GM06990 (cell line): ENCODE measurements around the gene OTX1.
"Not testable (repeated sequence)": the region's sequence is repeated elsewhere in the genome, so short reads cannot be mapped to it uniquely, and the experiment has no call there.

Experiments
- DNase-seq: peaks from one replicate; pipeline ENCODE4 v3.0.0-alpha.2; 2011; ENCODE audit not compliant: insufficient read length; ENCODE audit errors: extremely low read depth
- H3K27me3 ChIP-seq: replicated peaks from 2 replicates; pipeline ENCODE4 v1.6.0; 2011; ENCODE audit warnings: low read length; ENCODE audit not compliant: control insufficient read depth, insufficient read depth
- H3K36me3 ChIP-seq: 2 replicates; pipeline ENCODE4 v1.5.1; 2011; ENCODE audit warnings: low read length; ENCODE audit not compliant: control insufficient read depth, insufficient read depth
- H3K4me3 ChIP-seq: replicated peaks from 2 replicates; pipeline ENCODE4 v1.5.1; 2011; ENCODE audit warnings: low read depth, mild to moderate bottlenecking, control low read depth, low read length
- TF ChIP-seq, protein P1 (sequence below): IDR thresholded peaks from 2 replicates; pipeline ENCODE4 v1.5.1; 2011; ENCODE audit warnings: low read length, control low read depth, mild to moderate bottlenecking, inconsistent platforms; ENCODE audit not compliant: insufficient read depth, poor library complexity, severe bottlenecking

The OTX1 gene

DNA sequence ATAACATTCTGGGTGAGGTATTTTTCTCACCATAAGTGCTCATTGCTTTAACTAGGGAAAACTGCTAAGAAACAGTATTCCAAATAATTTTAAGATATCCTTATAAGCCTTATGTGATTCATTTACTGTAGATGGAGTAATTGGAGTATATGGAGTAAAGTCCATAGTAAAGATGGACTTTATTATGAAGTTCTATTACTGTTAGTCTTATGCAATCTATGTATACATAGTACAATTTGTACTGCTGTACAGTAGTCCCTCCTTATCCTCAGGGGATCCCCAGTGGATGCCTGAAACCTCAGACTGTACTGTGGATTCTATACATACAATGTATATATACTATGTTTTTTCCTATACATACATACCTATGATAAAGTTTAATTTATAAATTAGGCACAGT lies 41.1 kb upstream of the OTX1 start:
- TF ChIP-seq, protein P1, sequence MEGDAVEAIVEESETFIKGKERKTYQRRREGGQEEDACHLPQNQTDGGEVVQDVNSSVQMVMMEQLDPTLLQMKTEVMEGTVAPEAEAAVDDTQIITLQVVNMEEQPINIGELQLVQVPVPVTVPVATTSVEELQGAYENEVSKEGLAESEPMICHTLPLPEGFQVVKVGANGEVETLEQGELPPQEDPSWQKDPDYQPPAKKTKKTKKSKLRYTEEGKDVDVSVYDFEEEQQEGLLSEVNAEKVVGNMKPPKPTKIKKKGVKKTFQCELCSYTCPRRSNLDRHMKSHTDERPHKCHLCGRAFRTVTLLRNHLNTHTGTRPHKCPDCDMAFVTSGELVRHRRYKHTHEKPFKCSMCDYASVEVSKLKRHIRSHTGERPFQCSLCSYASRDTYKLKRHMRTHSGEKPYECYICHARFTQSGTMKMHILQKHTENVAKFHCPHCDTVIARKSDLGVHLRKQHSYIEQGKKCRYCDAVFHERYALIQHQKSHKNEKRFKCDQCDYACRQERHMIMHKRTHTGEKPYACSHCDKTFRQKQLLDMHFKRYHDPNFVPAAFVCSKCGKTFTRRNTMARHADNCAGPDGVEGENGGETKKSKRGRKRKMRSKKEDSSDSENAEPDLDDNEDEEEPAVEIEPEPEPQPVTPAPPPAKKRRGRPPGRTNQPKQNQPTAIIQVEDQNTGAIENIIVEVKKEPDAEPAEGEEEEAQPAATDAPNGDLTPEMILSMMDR: no peak
- Histone ChIP-seq H3K36me3 (no peaks in the 10 kb centered on the region), H3K27me3 (no peaks in the 10 kb centered on the region), H3K4me3 (no peak overlapping the region)
- no peak for DNase-seq

DNA sequence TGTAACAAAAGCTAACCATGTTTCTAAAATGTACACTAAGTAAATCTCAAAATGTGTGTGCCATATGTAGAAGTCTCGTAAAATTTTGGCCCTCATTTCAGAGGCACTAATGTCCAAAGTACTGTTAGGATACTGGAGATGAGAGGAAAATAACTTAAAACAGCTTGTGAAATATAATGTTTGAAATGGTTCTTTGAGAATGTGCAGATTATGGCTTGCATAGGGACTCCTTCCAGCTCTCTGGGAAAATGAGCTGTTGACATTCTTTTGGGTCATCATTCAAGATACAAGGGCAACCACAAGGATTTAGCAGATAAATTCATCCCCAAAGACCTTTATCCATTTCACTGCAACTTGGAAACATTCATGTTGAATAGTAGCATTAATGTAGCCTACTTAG lies 38.1 kb upstream of the OTX1 start:
- TF ChIP-seq, protein P1: no peak
- no peak overlapping the region for H3K4me3 ChIP-seq
- no peaks in the 10 kb centered on the region for H3K27me3 ChIP-seq
- H3K36me3 ChIP-seq: no peaks in the 10 kb centered on the region
- no peak for DNase-seq

DNA sequence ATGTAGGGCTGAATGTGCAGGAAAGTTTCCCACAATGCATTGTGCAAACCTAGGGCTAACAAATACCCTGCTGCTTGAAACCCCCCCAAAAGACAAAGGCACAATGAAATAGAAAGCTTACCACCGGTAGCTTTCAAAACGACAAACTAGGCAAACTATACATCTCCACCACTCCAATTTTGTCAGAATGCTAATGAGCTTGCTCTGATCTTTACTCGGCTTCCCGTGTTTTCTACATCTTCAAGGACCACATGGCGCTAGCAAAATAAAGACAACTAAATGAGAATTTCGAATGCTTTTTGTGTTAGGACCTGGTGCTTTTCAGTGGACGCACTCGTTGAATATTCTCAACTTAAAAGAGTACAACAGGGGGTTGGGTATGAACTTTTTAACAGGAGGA lies 37.2 kb upstream of the OTX1 start:
- TF ChIP-seq, protein P1: no peak
- Histone ChIP-seq H3K27me3 (no peaks in the 10 kb centered on the region), H3K36me3 (no peaks in the 10 kb centered on the region), H3K4me3 (no peak overlapping the region)
- no peak for DNase-seq

DNA sequence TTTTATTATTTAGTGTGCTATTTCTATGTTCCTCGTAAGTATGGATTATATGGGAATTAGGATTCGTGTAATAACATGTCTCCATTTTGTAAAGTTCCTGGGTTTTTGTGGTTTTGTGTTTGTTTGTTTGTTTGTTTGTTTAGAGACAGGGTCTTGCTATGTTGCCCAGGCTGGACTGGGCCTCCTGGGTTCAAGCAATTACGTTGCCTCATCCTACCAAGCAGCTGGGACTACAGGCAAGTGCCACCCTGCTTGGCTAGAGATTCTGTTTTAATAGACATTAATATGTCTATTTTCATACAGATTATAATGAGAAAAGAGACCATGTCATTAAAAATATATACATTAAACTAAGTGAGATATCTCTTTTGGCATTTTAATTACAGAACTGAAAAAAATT lies 35.2 kb upstream of the OTX1 start:
- no peaks in the 10 kb centered on the region for H3K36me3 ChIP-seq
- no peaks in the 10 kb centered on the region for H3K27me3 ChIP-seq
- H3K4me3 ChIP-seq: no peak overlapping the region
- DNase-seq: no peak
- TF ChIP-seq, protein P1: no peak

DNA sequence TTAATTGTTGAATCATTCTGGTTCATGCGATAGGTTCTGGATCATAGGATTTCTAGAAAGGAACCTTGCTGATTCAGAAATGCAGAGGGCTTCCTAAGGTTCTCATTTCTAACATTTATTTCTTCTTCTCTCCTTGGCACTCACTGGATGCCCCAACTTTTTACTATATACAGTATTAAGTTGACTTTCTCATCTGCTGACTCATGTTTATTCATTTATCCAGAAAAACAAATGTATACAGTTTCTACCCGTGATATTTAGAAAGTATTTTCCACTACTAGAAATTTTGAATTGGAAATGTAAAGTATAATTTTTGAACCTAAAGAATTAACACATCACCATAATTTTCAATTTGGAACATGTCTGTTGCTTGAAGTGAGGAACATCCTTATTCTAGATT lies 32.2 kb upstream of the OTX1 start:
- H3K4me3 ChIP-seq: no peak overlapping the region
- no peaks in the 10 kb centered on the region for H3K27me3 ChIP-seq
- H3K36me3 ChIP-seq: no peaks in the 10 kb centered on the region
- DNase-seq: no peak
- TF ChIP-seq, protein P1: no peak

DNA sequence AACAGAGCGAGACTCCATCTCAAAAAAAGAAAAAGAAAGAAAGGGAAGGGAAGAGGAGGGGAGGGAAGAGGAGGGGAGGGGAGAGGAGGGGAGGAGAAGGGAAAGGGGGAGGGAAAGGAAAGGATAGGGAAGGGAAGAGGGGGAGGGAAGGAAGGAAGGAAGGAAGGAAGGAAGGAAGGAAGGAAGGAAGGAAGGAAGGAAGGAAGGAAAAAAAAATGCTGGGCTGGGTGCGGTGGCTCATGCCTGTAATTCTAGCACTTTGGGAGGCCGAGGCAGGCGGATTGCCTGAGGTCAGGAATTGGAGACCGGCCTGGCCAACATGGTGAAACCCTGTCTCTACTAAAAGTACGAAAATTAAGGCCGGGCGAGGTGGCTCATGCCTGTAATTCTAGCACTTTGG lies 30.9 kb upstream of the OTX1 start:
- not testable (repeated sequence) for H3K36me3 ChIP-seq, H3K27me3 ChIP-seq, DNase-seq, H3K4me3 ChIP-seq

DNA sequence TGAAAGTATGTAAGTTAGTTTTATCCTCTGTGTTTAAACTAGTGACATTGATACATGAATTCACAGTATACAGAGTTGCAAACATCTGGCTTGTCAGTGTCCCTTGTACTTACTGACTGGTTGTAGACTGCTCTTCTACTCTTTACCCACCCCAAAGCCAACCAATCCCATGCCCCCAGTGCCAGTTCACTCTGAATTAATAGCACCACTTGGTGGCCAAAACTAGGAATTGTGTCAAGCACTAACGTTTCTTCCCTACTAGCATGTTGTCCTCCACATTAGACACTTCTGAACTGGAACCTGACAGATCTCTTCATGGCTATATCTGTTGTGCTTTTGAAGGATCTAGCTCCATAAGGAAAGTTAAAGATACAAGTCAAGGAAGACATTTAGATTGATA lies 27.2 kb upstream of the OTX1 start:
- no peak overlapping the region for H3K4me3 ChIP-seq
- no peak for DNase-seq
- H3K36me3 ChIP-seq: no peaks in the 10 kb centered on the region
- H3K27me3 ChIP-seq: no peaks in the 10 kb centered on the region
- TF ChIP-seq, protein P1: peak; percentile 26
